Stimulated activated CD8-positive, alpha-beta memory T cell treated with anti-CD3 and anti-CD28 coated beads, Interleukin-12 subunit alpha, Interleukin-12 subunit beta, amount 100 ng/mL, for 1 hour (primary cell): ENCODE data around the gene WARS2.
"Not testable (repeated sequence)": the region's sequence is repeated elsewhere in the genome, so short reads cannot be mapped to it uniquely, and the experiment has no call there.

ENCODE experiments used
- DNase-seq: peaks from one replicate; pipeline ENCODE4 v3.0.0-alpha.2; 2020; ENCODE audit warnings: low read depth

Gene WARS2

DNA sequence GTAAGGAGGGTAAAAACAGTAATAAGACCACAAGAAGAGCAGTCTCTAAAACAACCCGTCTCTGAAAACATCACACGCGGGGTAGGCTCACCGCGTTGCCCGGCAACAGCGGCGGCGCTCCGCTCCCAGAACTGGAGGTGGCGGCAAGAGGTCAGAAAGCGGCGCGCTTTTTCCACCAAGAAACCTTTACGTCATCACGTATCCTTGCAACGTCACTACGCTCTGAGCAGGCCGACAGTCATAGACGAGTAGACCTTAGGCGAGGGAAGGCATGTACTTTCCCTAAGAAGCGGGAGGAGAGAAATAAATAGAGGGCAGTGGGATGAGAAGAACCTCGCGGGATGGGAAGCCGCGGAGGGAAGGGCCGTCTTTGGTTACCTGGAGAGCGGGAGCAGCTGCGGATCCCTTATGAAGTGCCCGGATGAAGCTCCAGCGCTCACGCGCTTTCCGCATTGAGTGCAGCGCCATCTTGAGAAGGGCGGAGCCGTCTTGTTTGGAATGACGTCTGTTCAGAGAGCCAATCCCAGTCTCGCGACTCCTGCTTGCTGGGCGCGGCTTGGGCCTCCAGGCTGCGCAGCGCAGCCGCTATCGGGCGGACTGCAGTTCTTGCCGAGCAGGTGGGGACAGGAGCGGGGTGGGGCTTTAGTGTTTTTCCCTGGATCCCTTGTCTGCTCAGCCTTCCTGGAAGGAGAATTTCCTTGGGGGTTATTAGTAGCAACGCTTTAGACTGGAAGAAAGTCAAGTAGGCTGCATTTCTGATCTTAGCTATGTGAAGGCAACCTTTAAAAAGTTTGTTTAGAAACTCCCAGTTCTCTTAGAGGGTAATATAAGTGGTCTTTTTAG, at the start of gene WARS2:
WARS2 (minus strand) TSS at position 477 of the 843 bp plus-strand sequence; CDS start at position 468, 9 bp downstream.
- peak; percentile 92 for DNase-seq

- DNase-seq = no peak
Measured at GRCh38 chr1:119188926-119189325, 48.5 kb upstream of the WARS2 start.

GRCh38 chr1:119187416-119187815, 47.0 kb upstream of the WARS2 start:
- DNase-seq = no peak

- DNase-seq = no peak
Measured at GRCh38 chr1:119186471-119186870, 46.0 kb upstream of the WARS2 start.

DNA sequence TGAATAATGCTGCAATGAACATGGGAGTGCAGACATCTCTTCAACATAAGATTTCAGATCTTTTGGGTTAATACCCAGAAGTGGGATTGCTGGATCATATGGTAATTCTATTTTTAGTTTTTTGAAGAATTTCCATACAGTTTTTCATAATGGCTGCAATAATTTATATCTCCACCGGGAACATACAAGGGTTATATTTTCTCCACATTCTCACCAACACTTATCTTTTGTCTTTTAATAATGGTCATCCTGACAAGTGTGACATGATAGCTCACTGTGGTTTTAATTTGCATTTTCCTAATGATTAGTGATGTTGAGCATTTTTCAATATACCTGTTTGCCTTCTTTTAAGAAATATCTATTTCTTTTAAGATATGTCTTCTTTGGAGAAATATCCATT, 44.5 kb upstream of the WARS2 start:
- DNase-seq = no peak

DNA sequence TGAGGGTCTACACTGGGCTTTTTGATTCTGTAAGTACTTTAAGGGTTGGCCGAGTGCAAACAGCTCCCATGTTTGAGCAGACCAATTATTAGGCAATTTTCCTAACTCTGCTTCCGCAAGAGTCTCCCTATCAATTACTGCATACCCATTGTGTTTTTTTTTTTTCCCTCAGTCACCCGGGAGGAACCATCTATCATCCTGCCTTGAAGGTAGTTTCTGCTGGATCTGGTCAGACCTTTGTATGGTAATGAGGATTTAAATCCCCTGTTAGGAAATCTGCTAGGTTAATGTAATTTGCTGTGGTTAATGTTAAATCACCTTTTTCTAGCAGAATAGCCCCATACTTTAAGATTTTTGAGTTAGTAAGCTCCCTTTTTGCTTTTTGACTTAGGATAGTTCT, 40.8 kb upstream of the WARS2 start:
- no peak for DNase-seq

DNA sequence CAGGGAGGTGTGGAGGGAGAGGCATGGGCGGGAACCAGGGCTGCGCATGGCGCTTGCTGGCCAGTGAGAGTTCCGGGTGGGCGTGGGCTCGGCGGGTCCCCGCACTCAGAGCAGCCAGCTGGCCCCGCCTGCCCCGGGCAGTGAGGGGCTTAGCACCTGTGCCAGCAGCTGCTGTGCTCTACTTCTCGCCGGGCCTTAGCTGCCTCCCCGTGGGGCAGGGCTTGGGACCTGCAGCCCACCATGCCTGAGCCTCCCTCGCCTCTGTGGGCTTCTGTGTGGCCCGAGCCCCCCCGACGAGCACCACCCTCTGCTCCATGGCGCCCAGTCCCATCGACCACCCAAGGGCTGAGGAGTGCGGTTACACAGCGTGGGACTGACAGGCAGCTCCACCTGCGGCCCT, 38.6 kb upstream of the WARS2 start:
- no peak for DNase-seq

GRCh38 chr1:119172927-119173326, 32.5 kb upstream of the WARS2 start:
- DNase-seq = not testable (repeated sequence)

DNA sequence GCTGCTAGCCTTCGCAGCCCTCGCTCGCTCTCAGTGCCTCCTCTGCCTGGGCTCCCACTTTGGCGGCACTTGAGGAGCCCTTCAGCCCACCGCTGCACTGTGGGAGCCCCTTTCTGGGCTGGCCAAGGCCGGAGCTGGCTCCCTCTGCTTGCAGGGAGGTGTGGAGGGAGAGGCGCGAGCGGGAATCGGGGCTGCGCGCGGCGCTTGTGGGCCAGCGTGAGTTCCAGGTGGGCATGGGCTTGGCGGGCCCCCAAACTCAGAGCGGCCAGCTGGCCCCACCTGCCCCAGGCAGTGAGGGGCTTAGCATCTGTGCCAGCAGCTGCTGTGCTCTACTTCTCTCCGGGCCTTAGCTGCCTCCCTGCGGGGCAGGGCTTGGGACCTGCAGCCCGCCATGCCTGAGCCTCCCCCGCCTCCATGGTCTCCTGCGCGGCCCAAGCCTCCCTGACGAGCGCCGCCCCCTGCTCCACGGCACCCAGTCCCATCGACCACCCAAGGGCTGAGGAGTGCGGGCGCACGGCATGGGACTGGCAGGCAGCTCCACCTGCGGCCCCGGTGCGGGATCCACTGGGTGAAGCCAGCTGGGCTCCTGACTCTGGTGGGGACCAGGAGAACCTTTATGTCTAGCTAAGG, 31.0 kb upstream of the WARS2 start:
- not testable (repeated sequence) for DNase-seq

DNA sequence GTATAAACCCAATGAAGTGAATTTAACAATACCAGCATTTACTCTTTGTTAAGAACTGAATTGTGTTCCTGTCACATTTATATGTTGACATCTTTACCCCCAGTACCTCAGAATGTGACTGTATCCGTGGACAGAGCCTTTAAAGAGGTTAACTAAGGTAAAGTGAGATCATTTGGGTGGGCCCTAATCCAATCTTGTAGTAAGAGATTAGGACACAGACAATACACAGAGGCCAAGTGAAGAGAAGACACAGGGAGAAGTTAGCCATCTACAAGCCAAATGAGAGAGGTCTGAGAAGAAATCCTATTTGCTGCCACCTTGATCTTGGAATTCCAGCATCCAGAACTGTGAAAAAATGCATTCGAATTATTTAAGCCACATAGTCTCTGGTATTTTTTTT, 22.9 kb upstream of the WARS2 start:
- DNase-seq = no peak

GRCh38 chr1:119160866-119161265, 20.4 kb upstream of the WARS2 start:
- no peak for DNase-seq

DNA sequence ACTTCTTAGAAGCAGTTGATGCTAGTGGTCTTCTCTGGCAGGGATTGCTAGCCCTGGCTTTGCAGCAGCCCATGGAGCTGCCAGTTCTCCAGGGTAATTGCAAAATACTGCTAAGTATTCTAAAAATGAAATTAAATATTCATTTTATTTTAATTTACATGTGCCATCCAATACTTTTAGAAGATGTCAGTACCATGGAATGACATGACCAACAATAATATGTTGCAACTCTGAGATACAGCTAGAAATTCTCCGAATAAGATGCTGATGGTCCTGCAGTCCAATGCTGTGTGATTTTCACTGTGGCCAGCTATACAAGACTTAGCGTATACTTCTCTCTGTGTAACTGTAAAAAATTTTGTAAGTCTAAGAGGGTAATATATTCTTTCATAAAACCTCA, 20.0 kb upstream of the WARS2 start:
- DNase-seq = no peak

DNA sequence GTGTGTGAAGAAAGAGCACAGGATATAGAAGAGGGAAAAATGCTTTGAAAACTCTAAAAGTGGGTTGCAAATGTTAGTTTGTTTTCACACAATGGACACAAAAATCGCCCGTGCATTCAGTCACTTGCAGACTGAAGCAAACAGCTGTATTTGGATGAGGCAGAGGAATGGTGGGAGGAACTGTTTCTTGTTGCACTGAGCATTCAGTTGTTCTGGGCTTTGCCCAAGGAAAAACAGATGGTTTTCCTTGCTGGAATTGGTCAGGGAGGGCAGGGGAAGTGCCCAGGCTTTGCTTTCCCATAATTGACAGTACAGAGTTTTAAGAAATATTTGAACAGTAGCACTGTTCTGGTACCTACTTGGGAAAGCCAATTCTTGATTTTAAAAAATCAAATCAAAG, 19.5 kb upstream of the WARS2 start:
- DNase-seq = no peak

DNA sequence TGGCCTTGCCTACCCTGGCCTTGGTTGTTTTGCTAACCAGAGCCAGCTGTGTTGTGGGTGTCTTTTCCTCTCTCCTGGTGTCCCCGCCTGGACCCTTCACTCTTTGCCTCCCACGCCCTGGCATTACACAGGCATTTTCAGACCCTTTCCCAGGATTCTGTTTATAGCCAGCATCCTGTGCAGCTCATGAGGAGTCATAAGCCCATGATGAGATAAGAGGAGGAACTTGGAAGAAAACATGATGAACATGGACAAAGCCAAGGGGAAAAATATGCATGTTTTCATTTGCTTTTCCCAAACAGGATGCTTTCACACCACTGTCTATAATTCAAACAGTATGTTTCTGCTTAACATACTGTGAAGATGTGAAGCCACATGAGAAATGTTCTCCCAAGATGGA, 18.7 kb upstream of the WARS2 start:
- DNase-seq = no peak

GRCh38 chr1:119156761-119157160, 16.3 kb upstream of the WARS2 start:
- DNase-seq = not testable (repeated sequence)

DNA sequence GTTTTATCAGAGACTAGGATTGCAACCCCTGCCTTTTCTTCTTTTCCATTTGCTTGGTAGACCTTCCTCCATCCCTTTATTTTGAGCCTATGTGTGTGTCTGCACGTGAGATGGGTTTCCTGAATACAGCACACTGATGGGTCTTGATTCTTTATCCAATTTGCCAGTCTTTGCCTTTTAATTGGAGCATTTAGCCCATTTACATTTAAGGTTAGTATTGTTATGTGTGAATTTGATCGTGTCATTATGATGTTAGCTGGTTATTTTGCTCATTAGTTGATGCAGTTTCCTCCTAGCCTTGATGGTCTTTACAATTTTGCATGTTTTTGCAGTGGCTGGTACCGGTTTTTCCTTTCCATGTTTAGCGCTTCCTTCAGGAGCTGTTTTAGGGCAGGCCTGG, 14.6 kb upstream of the WARS2 start:
- DNase-seq = not testable (repeated sequence)

DNA sequence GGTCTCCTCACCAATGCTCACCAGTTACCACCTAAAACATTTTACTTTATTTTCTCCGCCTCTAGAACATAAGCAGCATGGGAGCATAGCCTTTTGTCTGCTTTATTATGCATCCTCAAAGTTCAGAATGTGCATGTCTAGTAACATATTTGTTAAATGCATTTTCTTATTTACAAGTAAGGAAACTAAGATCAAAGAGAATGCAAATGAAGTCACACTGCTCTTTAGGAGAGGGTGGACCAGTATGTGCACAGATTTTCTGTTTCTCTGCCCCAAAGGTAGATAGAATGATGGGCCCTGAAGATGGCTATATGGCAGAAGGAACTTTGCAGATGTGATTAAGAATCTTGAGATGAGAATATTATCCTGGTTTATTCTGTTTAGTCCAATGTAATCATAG, 9.7 kb upstream of the WARS2 start:
- DNase-seq = no peak

- no peak for DNase-seq
Measured at GRCh38 chr1:119147661-119148090, 7.2 kb upstream of the WARS2 start.

DNA sequence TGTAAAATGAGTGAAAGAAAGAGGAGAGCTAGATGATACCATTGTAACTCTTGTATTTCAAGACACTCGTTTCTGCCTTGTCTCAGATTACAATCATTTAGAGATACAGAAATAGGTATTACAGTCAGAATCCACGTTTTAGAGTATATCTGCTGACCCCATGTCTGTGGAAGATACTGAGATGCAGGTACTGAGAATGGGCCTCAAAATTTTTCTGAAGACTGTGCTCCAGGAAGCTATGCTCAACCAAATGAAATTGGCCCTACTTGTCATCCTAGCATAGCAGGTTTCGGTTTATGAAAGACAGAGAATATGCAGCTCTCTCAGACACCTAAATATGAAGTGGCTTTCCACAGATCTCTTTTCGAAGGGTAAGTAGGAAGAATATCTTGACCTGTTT, 6.0 kb upstream of the WARS2 start:
- DNase-seq = no peak

DNA sequence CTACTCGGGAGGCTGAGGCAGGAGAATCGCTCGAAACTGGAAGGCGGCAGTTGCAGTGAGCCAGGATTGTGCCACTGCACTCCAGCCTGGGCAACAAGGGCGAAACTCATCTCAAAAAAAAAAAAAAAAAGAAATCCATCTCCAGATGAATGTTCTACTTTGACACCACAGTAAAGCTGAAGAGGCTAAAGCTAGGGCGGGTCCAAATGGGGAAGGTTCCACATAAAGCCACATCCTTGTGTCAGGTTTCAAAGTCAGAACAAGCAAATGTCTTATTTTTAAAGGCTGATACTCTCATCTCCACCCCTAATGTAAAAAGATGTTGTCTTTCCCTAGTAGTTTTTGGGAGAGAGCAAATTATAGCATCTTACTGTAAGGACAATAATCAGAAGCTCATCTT, 4.4 kb upstream of the WARS2 start:
- DNase-seq = no peak

DNA sequence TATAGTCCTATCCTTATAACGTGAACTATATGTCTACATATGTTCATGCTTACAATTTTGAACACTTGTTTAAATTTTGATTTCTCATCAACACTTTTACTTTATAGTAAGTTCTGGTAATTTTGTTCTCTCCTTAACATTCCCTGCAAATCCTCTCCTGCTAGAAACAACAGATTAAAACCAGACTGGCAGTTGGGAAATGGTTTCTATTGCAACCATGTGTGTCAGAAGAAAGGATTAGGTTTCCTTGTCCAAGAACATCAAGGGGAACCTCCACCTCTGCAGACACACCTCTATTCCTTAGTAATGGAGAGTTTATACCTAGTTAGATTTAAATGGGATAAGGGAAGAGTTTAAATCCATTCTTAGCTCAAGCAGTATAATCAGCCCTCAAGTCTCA, 3.3 kb upstream of the WARS2 start:
- no peak for DNase-seq

DNA sequence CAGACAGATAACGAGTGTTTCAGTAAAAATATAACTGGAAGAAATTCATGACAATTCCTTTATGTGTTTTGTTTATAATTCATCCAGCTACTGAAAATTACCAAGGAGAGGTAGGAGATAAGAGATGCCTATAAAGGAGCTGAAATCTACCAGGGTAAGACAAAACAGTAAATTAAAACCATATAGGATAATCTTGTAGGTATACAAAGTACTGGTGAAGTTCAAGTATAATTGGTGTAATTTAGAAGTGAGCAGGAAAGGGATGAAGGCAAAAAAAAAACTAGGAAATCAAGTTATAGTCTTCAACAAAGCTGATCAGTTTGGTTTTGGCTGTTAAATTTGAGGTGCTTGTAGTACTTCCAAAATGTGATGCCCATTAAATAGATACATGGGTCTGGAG, 1.2 kb upstream of the WARS2 start:
- DNase-seq = no peak

DNA sequence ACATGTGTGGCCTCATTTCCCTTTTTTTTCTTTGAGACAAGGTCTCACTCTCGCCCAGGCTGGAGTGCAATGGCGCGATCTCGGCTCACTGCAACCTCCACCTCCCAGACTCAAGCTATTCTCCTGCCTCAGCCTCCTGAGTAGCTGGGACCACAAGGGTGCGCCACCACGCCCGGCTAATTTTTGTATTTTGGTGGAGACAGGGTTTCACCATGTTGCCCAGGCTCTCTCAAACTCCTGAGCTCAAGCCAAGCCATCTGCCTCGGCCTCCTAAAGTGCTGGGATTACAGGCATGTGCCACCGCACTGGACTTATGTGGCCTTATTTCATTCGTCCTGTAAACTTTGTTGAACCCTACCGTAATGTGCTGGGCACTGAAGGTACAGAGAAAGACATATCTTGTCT, 569 bp upstream of the WARS2 start:
- DNase-seq = no peak

GRCh38 chr1:119139857-119140176, 636 bp downstream of the WARS2 start:
- no peak for DNase-seq
